Mesenchymal stem cell (in vitro differentiated cells and primary cell): ENCODE results near the gene LZTS2.
A peak's percentile ranks its signal among the peaks of the same experiment; 100 is the strongest.

Experiments used
- DNase-seq: peaks from one replicate; pipeline ENCODE4 v3.0.0-alpha.2; 2013
- H2AFZ ChIP-seq: one replicate; pipeline ENCODE4 v1.6.1; 2013; ENCODE audit warnings: low read depth, mild to moderate bottlenecking, control low read depth, inconsistent platforms, low read length, moderate library complexity
- H2AK5ac ChIP-seq: 2 replicates; pipeline ENCODE4 v1.6.1; 2013; ENCODE audit warnings: low read length, moderate library complexity, mild to moderate bottlenecking, inconsistent platforms; ENCODE audit not compliant: severe bottlenecking
- H2BK120ac ChIP-seq: one replicate; pipeline ENCODE4 v1.6.1; 2013; ENCODE audit warnings: low read depth, mild to moderate bottlenecking, inconsistent platforms, low read length, moderate library complexity
- H2BK12ac ChIP-seq, 2 experiments: one replicate each; pipeline ENCODE4 v1.6.1; 2013; ENCODE audit warnings: inconsistent platforms in 2 of 2, low read length in 2 of 2, mild to moderate bottlenecking in 2 of 2, moderate library complexity in 2 of 2, control low read depth in 1 of 2
- H2BK15ac ChIP-seq: one replicate; pipeline ENCODE4 v1.6.1; 2013; ENCODE audit warnings: mild to moderate bottlenecking, low read depth, inconsistent platforms; ENCODE audit not compliant: poor library complexity, severe bottlenecking
- H2BK5ac ChIP-seq: 2 replicates; pipeline ENCODE4 v1.6.1; 2013; ENCODE audit warnings: low read depth, mild to moderate bottlenecking, low read length, control low read depth, inconsistent platforms; ENCODE audit not compliant: poor library complexity, severe bottlenecking
- H3K14ac ChIP-seq, 2 experiments: one replicate each; pipeline ENCODE4 v1.6.1; 2013; ENCODE audit warnings: inconsistent platforms in 2 of 2, low read length in 2 of 2, control low read depth in 1 of 2, mild to moderate bottlenecking in 1 of 2, moderate library complexity in 1 of 2
- H3K18ac ChIP-seq, 2 experiments: one replicate each; pipeline ENCODE4 v1.6.1; 2013; ENCODE audit warnings: inconsistent platforms in 2 of 2, low read length in 2 of 2, control low read depth in 1 of 2, low read depth in 1 of 2, mild to moderate bottlenecking in 1 of 2
- H3K23ac ChIP-seq, 2 experiments: one replicate each; pipeline ENCODE4 v1.6.1; 2013; ENCODE audit warnings: inconsistent platforms in 2 of 2, low read length in 2 of 2, mild to moderate bottlenecking in 2 of 2, moderate library complexity in 2 of 2, control low read depth in 1 of 2
- H3K27ac ChIP-seq: 2 replicates; pipeline ENCODE4 v1.5.1; 2013; ENCODE audit warnings: mild to moderate bottlenecking, moderate library complexity, low read length, control low read depth, inconsistent platforms; ENCODE audit not compliant: poor library complexity, severe bottlenecking
- H3K27me3 ChIP-seq, 2 experiments: 2 replicates each; pipeline versions ENCODE4 v1.6.1 to v1.7.0; 2013; ENCODE audit warnings: low read length in 2 of 2, mild to moderate bottlenecking in 2 of 2, moderate library complexity in 2 of 2, control low read depth in 1 of 2, inconsistent platforms in 1 of 2; ENCODE audit not compliant: control insufficient read depth in 1 of 2, insufficient read depth in 1 of 2
- H3K36me3 ChIP-seq, 2 experiments: 2 replicates each; pipeline versions ENCODE4 v1.6.1 to v1.7.0; 2013; ENCODE audit warnings: low read length in 2 of 2, control low read depth in 1 of 2, inconsistent platforms in 1 of 2, low read depth in 1 of 2, mild to moderate bottlenecking in 1 of 2; ENCODE audit not compliant: insufficient read depth in 2 of 2, control insufficient read depth in 1 of 2
- H3K4ac ChIP-seq, 2 experiments: one replicate each; pipeline ENCODE4 v1.6.1; 2013; ENCODE audit warnings: inconsistent platforms in 2 of 2, low read length in 2 of 2, mild to moderate bottlenecking in 2 of 2, moderate library complexity in 2 of 2, control low read depth in 1 of 2, low read depth in 1 of 2
- H3K4me1 ChIP-seq: 2 replicates; pipeline ENCODE4 v1.6.1; 2013; ENCODE audit warnings: low read depth, low read length, control low read depth; ENCODE audit not compliant: control insufficient read depth, insufficient read depth
- H3K4me2 ChIP-seq: 2 replicates; pipeline ENCODE4 v1.6.1; 2013; ENCODE audit warnings: low read length, mild to moderate bottlenecking, inconsistent platforms; ENCODE audit not compliant: poor library complexity, severe bottlenecking
- H3K4me3 ChIP-seq, 2 experiments: 2 replicates each; pipeline versions ENCODE4 v1.5.1 to v1.7.0; 2013; ENCODE audit warnings: low read length in 2 of 2, mild to moderate bottlenecking in 2 of 2, control low read depth in 1 of 2, low read depth in 1 of 2; ENCODE audit not compliant: insufficient read depth in 1 of 2
- H3K79me1 ChIP-seq: replicated peaks from 2 replicates; pipeline ENCODE4 v1.6.1; 2013; ENCODE audit warnings: mild to moderate bottlenecking, control low read depth, low read length, inconsistent platforms; ENCODE audit not compliant: poor library complexity, severe bottlenecking
- H3K9ac ChIP-seq: 2 replicates; pipeline ENCODE4 v1.7.0; 2013; ENCODE audit warnings: mild to moderate bottlenecking, low read length, moderate library complexity
- H3K9me3 ChIP-seq: 2 replicates; pipeline ENCODE4 v1.7.0; 2013; ENCODE audit warnings: mild to moderate bottlenecking, low read length; ENCODE audit not compliant: control insufficient read depth
- H4K8ac ChIP-seq: one replicate; pipeline ENCODE4 v1.6.1; 2013; ENCODE audit warnings: inconsistent platforms, mild to moderate bottlenecking, low read length, moderate library complexity
- H4K91ac ChIP-seq: one replicate; pipeline ENCODE4 v1.6.1; 2013; ENCODE audit warnings: mild to moderate bottlenecking, low read length, inconsistent platforms
- WGBS: methylation state at CpG from one replicate; pipeline ENCODE4 v1.1.7; 2013; ENCODE audit warnings: mixed read lengths; 5-methylcytosine and 5-hydroxymethylcytosine counted together

LZTS2 gene

DNA sequence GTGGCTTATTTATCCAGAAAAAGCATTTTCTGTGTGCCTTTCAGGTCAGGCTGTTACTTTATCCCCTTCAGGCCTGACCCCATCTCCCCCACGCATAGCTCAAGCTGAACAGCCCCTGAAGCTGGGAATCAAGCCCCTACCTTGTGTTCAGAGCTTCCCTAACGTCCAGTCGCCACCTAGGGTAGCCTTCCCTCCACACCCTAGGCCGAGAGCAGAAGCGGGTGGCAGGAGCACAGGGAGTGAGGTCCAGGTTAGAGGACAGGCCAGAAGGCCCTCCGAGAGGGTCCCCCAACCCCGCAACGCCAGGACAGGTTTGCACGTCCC is 30.8 kb upstream of the LZTS2 start:
- Histone ChIP-seq H2BK15ac (no peak overlapping the region), H2BK12ac (no peak overlapping the region), H2AK5ac (no peak overlapping the region), H4K91ac (peak overlapping the region; percentile 18), H3K27ac (no peak overlapping the region), H3K4me1 (peaks cover 34% of the 10 kb centered on the region), H3K4me2 (peak overlapping the region; percentile 78), H3K4ac (peak overlapping the region in 1 of 2 experiments; percentile 73), H3K36me3 (peaks cover 21 to 33% of the 10 kb centered on the region in 2 experiments), H2BK5ac (no peak overlapping the region), H3K79me1 (no peaks in the 10 kb centered on the region), H3K14ac (peak overlapping the region in 1 of 2 experiments; percentile 80), H3K9ac (peak overlapping the region; percentile 73), H3K18ac (peak overlapping the region; percentile 35 to 74), H2AFZ (peak overlapping the region; percentile 96), H3K4me3 (peak overlapping the region; percentile 70 to 79), H3K9me3 (no peaks in the 10 kb centered on the region), H2BK120ac (no peak overlapping the region), H3K23ac (no peak overlapping the region), H4K8ac (peak overlapping the region; percentile 48), H3K27me3 (no peaks in the 10 kb centered on the region)
- no peak for DNase-seq
- 14% methylated on average over 8 of the region's 9 CpGs for WGBS

DNA sequence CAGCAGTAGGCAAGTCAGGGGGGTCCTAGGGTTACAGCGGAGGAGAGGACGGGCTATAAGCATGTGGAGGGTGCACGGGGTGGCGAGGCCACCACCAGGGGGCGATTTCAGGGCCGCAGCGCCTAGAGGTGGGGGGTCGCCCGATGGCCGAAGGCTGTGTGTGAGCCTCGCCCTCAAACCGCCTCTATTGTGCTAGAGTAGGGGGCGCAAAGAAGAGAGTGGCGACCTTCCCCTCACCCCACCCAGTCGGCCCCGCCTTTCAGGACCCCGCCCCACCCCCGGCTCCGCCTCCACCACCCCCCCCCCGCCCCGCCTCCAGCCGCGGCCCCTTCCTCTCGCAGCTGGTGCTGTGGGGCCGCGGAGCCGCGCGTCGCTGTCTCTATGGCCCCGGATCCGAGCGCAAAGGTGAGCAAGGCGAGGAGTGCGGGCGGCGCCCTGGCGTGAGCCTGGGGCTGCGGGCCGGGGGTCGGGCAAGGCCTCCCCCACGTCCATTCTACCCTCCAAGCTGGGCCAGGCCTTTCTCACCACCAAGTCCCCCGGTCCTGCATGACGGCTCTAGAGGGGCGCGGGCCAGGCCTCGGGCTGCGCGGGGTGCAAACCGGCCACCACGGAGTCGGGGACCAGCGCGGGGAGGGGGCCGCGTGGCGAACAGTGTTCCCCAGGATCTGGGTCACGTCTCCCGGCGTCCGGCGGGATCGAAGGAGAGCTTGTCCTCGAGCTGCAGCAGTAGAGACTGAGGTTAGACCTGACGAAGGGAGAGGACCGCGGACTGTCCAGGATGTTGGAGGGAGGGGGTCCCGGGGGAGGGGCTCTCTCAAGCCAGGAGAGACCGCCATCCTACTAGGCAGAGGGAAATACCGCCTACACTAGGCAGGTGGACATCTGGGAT is 30.2 kb upstream of the LZTS2 start, which contains the start of gene SEMA4G:
Gene SEMA4G, plus strand, starts transcription at position 318 of the 889 bp plus-strand sequence. CDS start 3,409 bp downstream, outside the sequence.
- Histone ChIP-seq H2BK120ac (no peak within 1 kb of the TSS), H3K9me3 (no peaks in the 10 kb centered on the region), H2BK12ac (peak within 1 kb of the TSS in 1 of 2 experiments; percentile 32), H4K91ac (peak within 1 kb of the TSS; percentile 60), H3K14ac (peak within 1 kb of the TSS; percentile 36 to 80), H3K4me2 (peak within 1 kb of the TSS; percentile 94), H2AFZ (peak within 1 kb of the TSS; percentile 96), H2BK15ac (no peak within 1 kb of the TSS), H3K18ac (peak within 1 kb of the TSS; percentile 70 to 84), H2BK5ac (no peak within 1 kb of the TSS), H3K27me3 (no peaks in the 10 kb centered on the region), H3K36me3 (peaks cover 21 to 27% of the 10 kb centered on the region in 2 experiments), H3K4me3 (peak within 1 kb of the TSS; percentile 76 to 79), H2AK5ac (no peak within 1 kb of the TSS), H3K9ac (peak within 1 kb of the TSS; percentile 73), H3K4ac (peak within 1 kb of the TSS; percentile 73 to 91), H3K4me1 (peaks cover 34% of the 10 kb centered on the region), H4K8ac (peak within 1 kb of the TSS; percentile 80), H3K23ac (peak within 1 kb of the TSS in 1 of 2 experiments; percentile 74), H3K79me1 (no peaks in the 10 kb centered on the region), H3K27ac (no peak within 1 kb of the TSS)
- 4% methylated on average over 51 of the region's 70 CpGs for WGBS
- DNase-seq: peak; percentile 41

DNA sequence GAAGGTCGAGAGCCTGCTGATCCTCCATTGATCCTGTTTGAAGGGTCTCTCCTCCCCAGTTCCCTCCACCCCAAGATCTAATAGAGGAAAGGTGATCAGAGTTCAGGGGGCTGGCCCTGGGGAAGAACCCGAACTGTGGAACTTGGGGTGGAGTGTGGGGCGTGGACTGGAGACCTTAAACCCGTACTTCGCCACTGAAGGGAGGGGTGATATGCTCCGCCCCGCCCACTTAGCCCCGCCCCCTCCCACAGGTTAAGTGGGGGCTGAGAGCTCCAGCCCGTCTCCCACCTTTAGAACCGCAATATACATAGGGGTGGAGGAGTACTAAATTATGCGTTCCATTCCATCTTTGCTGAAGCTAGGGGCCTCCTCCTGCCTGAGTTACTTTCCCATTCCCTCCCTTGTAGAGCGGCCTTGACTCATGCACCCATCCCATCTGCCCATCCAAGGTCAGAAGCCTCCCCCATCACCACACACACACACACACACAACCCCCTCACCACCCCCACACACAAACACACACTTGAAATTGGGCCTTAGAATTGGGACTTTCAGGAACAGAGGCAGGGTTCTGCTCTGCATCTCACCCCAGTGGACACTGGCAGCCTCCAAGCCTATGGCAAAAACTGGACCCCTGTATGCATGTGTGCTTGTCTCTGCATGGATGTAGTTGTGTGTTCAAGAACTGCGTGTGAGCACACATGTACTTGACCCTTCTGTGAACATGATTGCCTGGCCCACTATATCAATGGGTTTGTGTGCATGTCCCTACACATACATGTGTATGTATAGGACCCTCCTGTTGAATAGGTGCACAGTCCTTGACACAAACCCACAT is 29.3 kb upstream of the LZTS2 start:
- Histone ChIP-seq H3K9me3 (no peaks in the 10 kb centered on the region), H3K27ac (no peak overlapping the region), H4K91ac (no peak overlapping the region), H2AFZ (peak overlapping the region; percentile 83), H3K79me1 (no peaks in the 10 kb centered on the region), H3K27me3 (no peaks in the 10 kb centered on the region), H3K14ac (no peak overlapping the region), H4K8ac (no peak overlapping the region), H3K4me2 (peak overlapping the region; percentile 94), H3K18ac (peak overlapping the region in 1 of 2 experiments; percentile 84), H3K4me1 (peaks cover 34% of the 10 kb centered on the region), H2BK12ac (no peak overlapping the region), H2AK5ac (no peak overlapping the region), H3K9ac (peak overlapping the region; percentile 52), H3K4me3 (peak overlapping the region; percentile 76 to 79), H3K36me3 (peaks cover 18 to 19% of the 10 kb centered on the region in 2 experiments), H2BK120ac (no peak overlapping the region), H3K4ac (no peak overlapping the region), H2BK5ac (no peak overlapping the region), H2BK15ac (no peak overlapping the region), H3K23ac (no peak overlapping the region)
- DNase-seq: no peak
- 56% methylated on average over 6 of the region's 13 CpGs for whole genome bisulfite sequencing
